IMR-90 (cell line): ENCODE results near the gene ZKSCAN8.

Experiments
- CEBPB ChIP-seq: IDR thresholded peaks from 2 replicates; pipeline ENCODE4 v1.6.1; 2012; ENCODE audit warnings: low read depth, low read length, improper control_type of control experiment
- ELK1 ChIP-seq: fragments of 150-350 bp; IDR thresholded peaks from 2 replicates; pipeline ENCODE4 v1.6.1; 2016; ENCODE audit warnings: low read depth, mild to moderate bottlenecking, low read length, moderate library complexity, borderline replicate concordance
- POLR2A ChIP-seq: IDR thresholded peaks from 2 replicates; pipeline ENCODE4 v1.6.1; 2012; ENCODE audit warnings: mild to moderate bottlenecking, low read depth, low read length
- RAD21 ChIP-seq: IDR thresholded peaks from 2 replicates; pipeline ENCODE4 v1.6.1; 2012; ENCODE audit warnings: low read length, improper control_type of control experiment
- SMC3 ChIP-seq: fragments of 150-350 bp; IDR thresholded peaks from 2 replicates; pipeline ENCODE4 v1.6.1; 2016; ENCODE audit warnings: low read depth, mild to moderate bottlenecking, antibody characterized with exemption, low read length, moderate library complexity
- TF ChIP-seq, protein P1 (sequence below): conservative IDR thresholded peaks from 2 replicates; pipeline ENCODE4 v1.5.1; 2012; ENCODE audit warnings: mild to moderate bottlenecking, low read depth, low read length, improper control_type of control experiment

GRCh38 chr6:28205879-28206278 lies 64.2 kb downstream of the ZKSCAN8 start:
- TF ChIP-seq, protein P1, sequence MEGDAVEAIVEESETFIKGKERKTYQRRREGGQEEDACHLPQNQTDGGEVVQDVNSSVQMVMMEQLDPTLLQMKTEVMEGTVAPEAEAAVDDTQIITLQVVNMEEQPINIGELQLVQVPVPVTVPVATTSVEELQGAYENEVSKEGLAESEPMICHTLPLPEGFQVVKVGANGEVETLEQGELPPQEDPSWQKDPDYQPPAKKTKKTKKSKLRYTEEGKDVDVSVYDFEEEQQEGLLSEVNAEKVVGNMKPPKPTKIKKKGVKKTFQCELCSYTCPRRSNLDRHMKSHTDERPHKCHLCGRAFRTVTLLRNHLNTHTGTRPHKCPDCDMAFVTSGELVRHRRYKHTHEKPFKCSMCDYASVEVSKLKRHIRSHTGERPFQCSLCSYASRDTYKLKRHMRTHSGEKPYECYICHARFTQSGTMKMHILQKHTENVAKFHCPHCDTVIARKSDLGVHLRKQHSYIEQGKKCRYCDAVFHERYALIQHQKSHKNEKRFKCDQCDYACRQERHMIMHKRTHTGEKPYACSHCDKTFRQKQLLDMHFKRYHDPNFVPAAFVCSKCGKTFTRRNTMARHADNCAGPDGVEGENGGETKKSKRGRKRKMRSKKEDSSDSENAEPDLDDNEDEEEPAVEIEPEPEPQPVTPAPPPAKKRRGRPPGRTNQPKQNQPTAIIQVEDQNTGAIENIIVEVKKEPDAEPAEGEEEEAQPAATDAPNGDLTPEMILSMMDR: no peak
- no peak for TF ChIP-seq RAD21
- TF ChIP-seq ELK1: no peak
- no peak for TF ChIP-seq CEBPB
- no peak for TF ChIP-seq POLR2A
- TF ChIP-seq SMC3: no peak
